Measurements from ENCODE around the gene OTUD5.
"Not testable (repeated sequence)": the region's sequence is repeated elsewhere in the genome, so short reads cannot be mapped to it uniquely, and the experiment has no call there.

OTUD5 gene

DNA sequence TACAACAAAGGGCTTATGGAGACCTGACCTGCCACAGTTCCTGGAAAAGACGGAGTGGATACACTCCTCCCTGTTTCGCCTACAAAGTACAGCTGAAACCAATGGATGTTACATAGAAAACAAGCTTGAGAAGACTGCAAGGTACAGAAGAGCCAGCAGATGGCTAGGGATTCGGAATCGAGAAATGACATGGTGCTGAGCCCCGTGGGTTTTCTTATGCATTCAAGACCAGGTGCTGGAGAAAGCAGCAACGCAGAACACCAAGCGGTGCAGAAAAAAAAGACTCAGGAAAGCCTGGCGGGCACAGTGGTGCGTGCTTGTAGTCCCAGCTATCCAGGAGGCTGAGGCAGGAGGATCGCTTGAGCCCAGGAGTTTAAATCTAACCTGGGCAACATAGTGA, 73.7 kb downstream of the OTUD5 start:
- no peak for DNase-seq

DNA sequence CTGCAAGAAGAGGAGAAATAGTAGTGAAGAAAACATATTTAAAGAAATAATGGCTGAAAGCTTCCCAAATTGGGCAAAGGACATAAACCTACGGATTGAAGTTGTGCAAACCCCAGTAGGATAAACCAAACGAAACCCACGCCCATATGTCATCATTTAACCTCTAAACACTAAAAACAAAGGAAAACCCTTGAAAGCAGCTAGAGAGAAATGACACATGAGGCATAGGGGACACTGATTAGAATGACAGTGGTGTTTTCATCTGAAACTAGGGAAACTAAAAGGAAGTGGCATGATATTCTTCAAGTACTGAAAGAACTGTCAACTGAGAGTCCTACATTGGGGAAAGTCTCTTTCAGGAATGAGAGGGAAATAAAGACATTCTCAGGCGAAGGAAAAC, 80.5 kb downstream of the OTUD5 start:
- not testable (repeated sequence) for DNase-seq
